HG03469 (cell line): ENCODE measurements around the gene PPP4C.
"Not testable (repeated sequence)": the region's sequence is repeated elsewhere in the genome, so short reads cannot be mapped to it uniquely, and the experiment has no call there.

ENCODE experiments used
- ATAC-seq: cut with Tn5 transposase; IDR thresholded peaks from one replicate; pipeline ENCODE4 v1.9.1; 2021; ENCODE audit warnings: mild to moderate bottlenecking, moderate library complexity, moderate number of reproducible peaks; ENCODE audit not compliant: unreplicated experiment

Gene PPP4C

DNA sequence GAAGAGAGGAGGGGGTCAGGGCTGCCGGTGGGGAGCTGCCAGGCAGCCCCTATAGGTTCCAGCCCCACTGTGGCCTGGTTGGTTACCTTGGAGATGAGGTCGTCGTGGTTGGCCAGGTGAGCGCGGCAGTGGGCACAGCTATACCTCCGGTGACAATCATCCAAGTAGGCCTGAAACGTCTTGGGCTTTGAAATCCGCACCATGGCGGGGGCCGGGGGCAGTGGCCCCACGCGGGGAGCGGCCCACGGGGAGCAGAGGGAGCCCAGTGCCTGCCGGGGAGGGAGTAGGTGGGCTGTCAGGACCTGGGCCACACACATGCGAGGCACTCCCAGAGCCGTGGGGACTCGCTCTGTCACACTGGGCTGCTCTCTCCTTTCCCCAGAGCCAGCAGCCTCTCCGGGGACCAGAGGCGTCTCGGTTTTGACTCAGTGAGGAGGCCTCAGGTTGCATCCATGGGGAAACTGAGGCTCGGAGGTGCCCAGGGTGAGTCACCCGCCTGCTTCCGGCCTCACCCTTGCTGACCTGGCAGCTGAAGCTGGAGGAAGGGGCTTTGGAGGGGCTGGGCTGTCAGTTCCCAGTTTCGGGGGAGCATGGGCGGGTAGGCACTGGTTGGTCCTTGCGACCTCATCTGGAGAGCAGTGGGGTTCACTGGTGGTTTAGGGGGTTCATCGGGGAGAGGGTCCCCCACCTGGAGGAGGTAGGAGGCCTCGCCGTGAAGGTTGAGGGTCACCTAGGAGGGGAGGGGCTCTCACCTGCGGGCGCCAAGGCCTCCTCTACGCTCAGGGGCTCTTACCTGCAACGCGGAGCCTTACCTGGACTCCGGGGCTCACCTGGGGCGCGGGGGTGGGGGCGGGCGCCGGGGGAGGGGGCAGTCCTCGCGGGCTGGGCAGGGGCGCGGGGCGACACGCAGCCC is 19.6 kb downstream of the PPP4C start:
- ATAC-seq, result no peak

DNA sequence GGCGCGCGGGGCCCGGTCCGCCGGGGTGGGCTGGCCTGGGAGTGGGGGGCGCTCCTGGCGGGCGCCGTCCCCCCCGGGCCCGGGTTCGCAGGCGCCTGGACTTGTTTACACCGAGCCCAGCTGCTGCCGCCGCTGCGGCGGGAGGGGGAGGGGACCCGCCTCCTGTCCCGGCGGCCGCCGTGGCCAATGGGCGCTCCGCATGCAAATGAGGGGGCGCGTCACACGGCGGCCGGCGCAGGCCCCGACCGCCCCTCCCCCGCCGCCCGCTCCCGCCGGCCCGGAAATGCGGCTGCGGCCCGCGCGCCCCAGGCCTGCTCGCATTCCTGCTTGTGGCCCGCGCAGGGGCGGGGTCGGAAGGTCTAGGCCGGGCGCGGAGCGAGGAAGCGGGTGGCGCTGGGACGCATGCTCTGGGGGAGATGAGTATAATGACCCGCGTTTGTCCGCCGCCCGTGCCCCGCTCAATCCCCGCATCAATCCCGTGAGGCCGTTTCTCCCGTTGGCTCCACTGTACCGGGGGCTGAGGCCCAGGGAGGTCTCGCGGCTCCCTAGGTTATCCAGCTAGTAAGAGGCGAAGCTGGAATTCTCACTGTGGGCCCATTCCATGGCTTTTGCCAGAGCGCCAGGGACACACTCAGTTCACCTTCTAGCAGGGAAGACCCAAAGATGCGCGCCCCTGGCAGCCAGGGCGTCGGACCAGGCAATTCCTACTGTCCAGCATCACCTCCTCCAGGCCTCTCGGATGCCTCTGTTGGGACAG is 20.5 kb downstream of the PPP4C start, which contains the start of gene YPEL3:
TSS of gene YPEL3 (minus strand) at position 109 of the 757 bp plus-strand sequence. CDS start 731 bp downstream, outside the sequence.
- ATAC-seq, result no peak

DNA sequence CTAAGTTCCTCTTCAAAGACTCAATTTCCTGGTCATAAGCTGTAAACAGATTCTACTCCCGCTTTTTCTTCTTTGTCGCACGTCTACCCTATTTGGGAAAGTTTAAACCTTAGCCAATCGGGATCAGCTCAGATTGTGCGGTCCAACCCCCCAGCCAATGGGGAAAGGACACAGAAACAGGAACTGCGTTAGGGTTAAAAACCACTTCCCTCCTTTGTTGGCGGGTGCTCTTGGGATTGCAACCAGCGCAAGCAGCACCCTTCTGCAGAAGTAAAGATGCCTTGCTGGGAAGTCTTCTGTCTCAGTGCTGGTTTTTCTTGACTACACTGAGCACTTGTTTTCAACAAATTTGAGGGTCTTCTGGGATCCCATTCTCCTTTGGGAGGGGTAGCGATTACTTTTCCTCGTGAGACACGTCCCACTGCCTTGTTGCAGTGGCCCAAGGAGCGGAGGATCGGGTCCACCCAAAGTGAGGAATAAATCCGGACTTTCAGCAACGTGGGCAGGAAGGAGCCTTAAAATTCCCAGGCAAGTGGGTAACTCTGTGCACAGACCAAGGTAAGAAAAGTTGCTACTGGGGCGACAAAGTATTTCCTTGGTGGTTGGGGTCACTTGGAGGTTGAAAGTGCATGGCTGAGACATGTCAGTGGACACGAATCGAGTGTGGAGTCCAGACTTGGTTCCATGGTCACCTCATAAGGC is 21.2 kb downstream of the PPP4C start:
- ATAC-seq, result no peak

DNA sequence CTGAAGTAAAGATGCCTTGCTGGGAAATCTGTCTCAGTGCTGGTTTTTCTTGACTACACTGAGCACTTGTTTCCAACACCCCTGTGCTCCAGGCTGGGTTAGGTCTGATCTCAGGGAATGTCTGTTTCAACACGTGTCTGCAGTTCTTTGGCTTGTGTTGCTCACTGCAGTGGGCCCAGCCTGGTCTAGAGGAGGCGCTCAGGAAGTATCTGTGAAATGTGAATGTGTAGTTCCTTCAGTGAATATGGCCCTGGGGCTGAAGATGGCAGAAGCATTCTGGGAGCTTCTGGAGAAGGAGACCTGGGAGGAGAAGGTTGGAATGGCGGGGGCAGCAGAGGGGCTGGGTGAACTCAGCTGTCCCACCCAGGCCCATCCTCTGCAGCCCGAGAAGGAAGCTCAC is 28.3 kb downstream of the PPP4C start:
- no peak for ATAC-seq

DNA sequence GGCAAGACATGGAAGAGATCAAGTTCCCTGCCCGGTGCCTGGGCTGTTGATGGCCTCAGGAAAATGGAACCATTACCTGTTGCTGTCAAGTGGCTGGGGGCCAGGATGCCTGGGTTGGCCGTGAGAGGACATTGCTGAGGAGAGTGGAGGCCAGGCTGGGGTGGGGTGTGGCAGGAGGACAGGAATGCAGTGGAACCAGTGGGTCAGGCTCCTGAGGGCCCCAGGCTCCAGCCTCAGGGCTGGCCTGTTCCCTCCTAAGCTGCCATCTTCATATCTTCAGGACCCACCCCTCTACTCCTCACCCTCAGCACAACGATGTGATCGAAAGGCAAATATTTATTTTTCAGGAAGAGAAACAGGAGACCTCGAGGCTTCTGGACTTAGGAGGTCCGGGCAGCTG is 28.7 kb downstream of the PPP4C start:
- no peak for ATAC-seq

DNA sequence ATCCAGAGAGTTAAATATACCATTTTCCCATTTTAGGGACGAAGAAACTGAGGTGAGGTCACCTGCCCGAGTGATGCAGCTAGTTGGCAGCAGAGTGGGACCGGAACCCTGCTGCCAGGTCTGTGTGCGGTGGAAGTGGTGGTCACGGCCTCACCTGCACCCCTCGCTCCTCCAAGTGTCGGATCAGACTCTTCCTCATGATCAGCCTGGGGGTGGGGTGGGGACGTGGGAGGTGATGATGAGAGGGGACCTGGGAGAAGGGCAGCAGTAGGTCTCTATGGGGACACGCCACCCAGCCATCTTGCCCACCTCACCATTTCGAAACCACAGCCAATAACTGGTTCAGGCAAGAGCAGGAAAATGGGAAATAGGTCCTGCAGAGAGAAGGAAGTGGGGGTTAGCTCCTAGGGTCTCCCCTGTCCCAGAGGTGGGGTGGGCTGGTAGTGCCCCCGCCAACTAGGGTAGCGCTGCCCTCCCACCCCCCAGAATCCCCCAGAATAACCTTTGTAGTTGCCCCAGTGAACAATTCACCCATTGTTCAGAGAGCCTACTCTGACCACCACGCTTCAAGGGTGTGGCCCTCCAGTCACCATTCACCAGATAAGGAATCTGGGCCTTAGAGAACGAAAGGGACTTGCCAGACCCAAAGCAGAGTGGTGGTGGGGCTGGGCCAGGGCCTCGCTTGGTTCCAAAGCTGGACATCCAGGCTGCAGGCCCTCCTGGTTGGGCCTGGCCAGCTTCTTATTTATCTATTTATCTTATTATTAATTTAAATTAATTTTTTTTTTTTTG is 32.5 kb downstream of the PPP4C start:
- no peak for ATAC-seq

- ATAC-seq, result no peak
Measured at GRCh38 chr16:30110661-30111060, 34.9 kb downstream of the PPP4C start.

DNA sequence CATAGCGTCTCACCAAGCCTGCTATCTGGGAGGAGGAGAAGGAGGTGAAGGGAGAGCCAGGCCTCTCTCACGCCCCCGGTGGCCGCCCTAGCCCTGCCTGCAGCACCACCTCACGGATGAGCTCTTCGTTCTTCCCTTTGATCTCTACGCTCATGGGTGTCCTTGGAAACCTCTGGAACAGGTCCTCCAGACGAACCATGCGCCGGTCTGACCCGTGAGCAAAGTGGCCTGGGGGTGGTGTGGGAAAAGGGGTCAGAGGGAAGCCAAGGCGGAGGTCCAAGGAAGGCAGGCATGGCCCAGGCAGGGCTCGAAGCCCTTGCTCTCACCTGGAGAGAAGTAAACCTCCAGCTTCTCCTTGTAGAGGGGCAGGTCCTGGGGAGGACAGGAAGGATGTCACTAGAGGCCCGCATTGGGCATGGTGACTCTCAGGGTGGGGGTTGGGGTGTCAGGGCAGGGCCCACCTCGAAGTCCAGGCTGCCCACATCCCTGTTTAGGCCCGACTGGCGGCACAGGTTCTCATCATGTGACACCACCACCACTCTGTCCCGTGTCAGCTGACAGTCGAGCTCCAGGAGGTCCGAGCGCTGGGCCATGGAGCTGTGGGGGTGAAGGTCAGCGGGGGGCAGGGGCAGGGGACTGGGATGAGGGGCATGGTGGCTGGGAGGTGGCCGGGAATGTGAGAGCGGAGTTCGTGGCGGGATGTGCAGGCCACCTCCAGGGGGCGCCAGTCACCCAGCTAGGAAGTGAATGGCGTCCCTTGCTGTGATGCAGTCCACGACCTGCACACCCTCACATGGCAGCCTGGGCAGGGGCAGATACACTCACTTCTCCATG is 36.6 kb downstream of the PPP4C start:
- no peak for ATAC-seq

GRCh38 chr16:30113031-30113710 is 37.4 kb downstream of the PPP4C start, which contains the start of gene GDPD3:
Gene GDPD3, minus strand, starts transcription at chr16:30113537. Its CDS starts 59 bp downstream, at chr16:30113478.
- no peak for ATAC-seq

- no peak for ATAC-seq
Measured at GRCh38 chr16:30113711-30114333, 38.0 kb downstream of the PPP4C start.

- ATAC-seq, result no peak
Measured at GRCh38 chr16:30114411-30114810, 38.6 kb downstream of the PPP4C start.

- ATAC-seq, result not testable (repeated sequence)
Measured at GRCh38 chr16:30114833-30115232, 39.0 kb downstream of the PPP4C start.

DNA sequence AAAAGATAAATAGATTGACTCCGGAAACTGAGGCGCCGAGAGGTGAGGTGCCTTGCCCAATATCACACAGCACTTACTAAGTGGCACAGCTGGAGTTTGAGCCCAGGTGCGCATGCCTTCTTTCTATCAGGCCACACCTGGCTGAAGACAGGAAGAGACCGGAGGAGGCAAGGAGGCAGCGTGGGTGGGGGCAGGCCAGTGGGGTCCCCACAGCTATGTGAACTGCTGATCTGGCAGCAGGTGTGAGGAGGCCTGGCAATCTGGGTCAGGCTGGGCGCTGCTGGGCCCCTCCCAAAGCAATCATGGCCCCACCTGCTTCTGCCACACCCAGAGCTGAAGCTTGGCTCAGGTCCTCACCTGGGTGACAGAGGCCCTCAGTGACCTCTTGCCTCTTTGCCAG is 39.4 kb downstream of the PPP4C start:
- ATAC-seq, result no peak

- ATAC-seq, result no peak
Measured at GRCh38 chr16:30116291-30117207, 40.8 kb downstream of the PPP4C start.

- no peak for ATAC-seq
Measured at GRCh38 chr16:30117768-30118167, 42.0 kb downstream of the PPP4C start.

GRCh38 chr16:30119428-30119827 is 43.6 kb downstream of the PPP4C start:
- no peak for ATAC-seq

DNA sequence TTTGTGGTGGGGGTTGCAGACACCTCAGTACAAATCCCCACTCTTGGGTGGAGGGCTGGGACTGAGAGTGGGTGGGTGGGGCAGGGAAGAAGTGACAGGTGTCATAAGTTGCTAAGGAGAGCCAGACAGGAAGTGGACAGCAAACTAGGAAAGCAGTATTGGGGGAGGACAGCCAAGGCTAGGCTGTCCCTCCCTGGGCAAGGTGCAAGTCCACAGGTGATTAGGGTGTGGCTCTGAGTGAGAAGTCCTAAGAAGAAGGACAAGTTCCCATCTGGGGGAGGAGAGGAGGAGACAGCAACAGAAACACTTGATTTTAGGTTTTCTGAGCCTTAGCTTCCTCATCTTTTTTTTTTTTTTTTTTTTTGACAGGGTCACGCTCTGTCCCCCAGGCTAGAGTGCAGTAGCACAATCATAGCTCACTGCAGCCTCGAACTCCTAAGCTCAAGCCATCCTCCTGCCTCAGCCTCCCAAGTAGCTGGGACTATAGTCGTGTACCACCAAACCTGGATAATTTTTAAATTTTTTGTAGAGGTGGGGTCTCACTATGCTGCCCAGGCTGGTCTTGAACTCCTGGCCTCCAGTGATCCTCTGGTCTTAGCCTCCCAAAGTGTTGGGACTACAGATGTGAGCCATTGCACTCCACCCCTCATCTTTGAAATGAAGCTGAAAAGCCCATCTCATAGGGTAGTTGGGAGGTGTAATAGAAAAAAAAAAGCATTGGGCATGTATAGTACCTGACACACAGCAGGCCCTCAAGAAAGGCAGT is 44.7 kb downstream of the PPP4C start:
- ATAC-seq, result no peak
